OCI-LY1 (cell line): Measurements from ENCODE around the gene TRIP12.

Experiments
- H2AFZ ChIP-seq: fragments of 200-600 bp; sonication (generic), shearing (Covaris generic); 2 replicates; pipeline ENCODE4 v1.6.0; 2014; ENCODE audit warnings: antibody characterized with exemption, mild to moderate bottlenecking, low read length
- H3F3A ChIP-seq: fragments of 200-600 bp; sonication (generic), shearing (Covaris generic); 2 replicates; pipeline ENCODE4 v1.6.0; 2014; ENCODE audit warnings: mild to moderate bottlenecking, antibody characterized with exemption, low read length, moderate library complexity; ENCODE audit not compliant: insufficient read depth
- H3K27ac ChIP-seq: fragments of 200-600 bp; sonication (generic); 2 replicates; pipeline ENCODE4 v1.5.1; 2014; ENCODE audit warnings: low read length, mixed run types, mild to moderate bottlenecking, low read depth; ENCODE audit not compliant: poor library complexity, severe bottlenecking
- H3K27me3 ChIP-seq: fragments of 200-600 bp; sonication (generic); 2 replicates; pipeline ENCODE4 v1.6.0; 2014; ENCODE audit warnings: antibody characterized with exemption, mild to moderate bottlenecking, low read length, moderate library complexity; ENCODE audit not compliant: insufficient read depth
- H3K36me3 ChIP-seq: fragments of 200-600 bp; sonication (generic); 2 replicates; pipeline ENCODE4 v1.6.1; 2014; ENCODE audit warnings: mild to moderate bottlenecking, antibody characterized with exemption, low read length, moderate library complexity, mixed read lengths; ENCODE audit not compliant: insufficient read depth
- H3K4me1 ChIP-seq: fragments of 200-600 bp; sonication (generic); 2 replicates; pipeline ENCODE4 v1.5.1; 2014; ENCODE audit warnings: mild to moderate bottlenecking, low read length, moderate library complexity; ENCODE audit not compliant: insufficient read depth, severe bottlenecking
- H3K4me2 ChIP-seq: fragments of 200-600 bp; sonication (generic), shearing (Covaris generic); 2 replicates; pipeline ENCODE4 v1.6.1; 2014; ENCODE audit warnings: low read length
- H3K4me3 ChIP-seq: fragments of 200-600 bp; sonication (generic); 2 replicates; pipeline ENCODE4 v1.5.1; 2014; ENCODE audit warnings: low read length, low read depth, mild to moderate bottlenecking, mixed read lengths; ENCODE audit not compliant: poor library complexity, severe bottlenecking
- H3K79me2 ChIP-seq: fragments of 200-600 bp; shearing (Covaris generic); 2 replicates; pipeline ENCODE4 v1.6.1; 2016; ENCODE audit warnings: mixed run types, low read length, mixed read lengths; ENCODE audit not compliant: insufficient read depth
- H3K9ac ChIP-seq: fragments of 200-600 bp; sonication (generic), shearing (Covaris generic); 2 replicates; pipeline ENCODE4 v1.6.1; 2014; ENCODE audit warnings: mild to moderate bottlenecking, low read length, mixed read lengths
- H3K9me2 ChIP-seq: fragments of 200-600 bp; sonication (generic), shearing (Covaris generic); 2 replicates; pipeline ENCODE4 v1.6.1; 2014; ENCODE audit warnings: low read depth, mild to moderate bottlenecking, low read length, mixed read lengths
- H3K9me3 ChIP-seq: fragments of 200-600 bp; shearing (Covaris generic); 2 replicates; pipeline ENCODE4 v1.6.1; 2014; ENCODE audit warnings: low read length, mixed read lengths
- H4K20me1 ChIP-seq: fragments of 200-600 bp; sonication (generic), shearing (Covaris generic); 2 replicates; pipeline ENCODE4 v1.6.0; 2016; ENCODE audit warnings: mild to moderate bottlenecking, low read length; ENCODE audit not compliant: insufficient read depth
- CTCF ChIP-seq: fragments of 200-600 bp; sonication (generic), shearing (Covaris generic); IDR thresholded peaks from 2 replicates; pipeline ENCODE4 v1.5.1; 2017; ENCODE audit warnings: mild to moderate bottlenecking, antibody characterized with exemption, low read length, moderate library complexity, mixed read lengths
- EZH2 ChIP-seq: fragments of 200-600 bp; sonication (generic), shearing (Covaris generic); IDR thresholded peaks from 2 replicates; pipeline ENCODE4 v1.8.0; 2017; ENCODE audit warnings: borderline replicate concordance, mixed run types, mild to moderate bottlenecking, antibody characterized with exemption, low read length, moderate library complexity, mixed read lengths

Gene TRIP12

GRCh38 chr2:229858351-229858750, 63.5 kb downstream of the TRIP12 start:
- Histone ChIP-seq H3K4me2 (no peak overlapping the region), H3K27me3 (no peaks in the 10 kb centered on the region), H3K79me2 (peaks cover 10% of the 10 kb centered on the region), H3K27ac (no peak overlapping the region), H3K9me2 (no peaks in the 10 kb centered on the region), H3F3A (no peaks in the 10 kb centered on the region; the same call in 1 of the 2 replicates), H4K20me1 (0 out of 2 replicates have a peak, but pooled peaks cover 3% of the 10 kb centered on the region), H2AFZ (no peak overlapping the region), H3K36me3 (peaks cover 47% of the 10 kb centered on the region), H3K9ac (no peak overlapping the region), H3K4me3 (no peak overlapping the region), H3K9me3 (no peaks in the 10 kb centered on the region), H3K4me1 (no peaks in the 10 kb centered on the region)
- TF ChIP-seq EZH2, result no peak
- no peak for TF ChIP-seq CTCF

GRCh38 chr2:229857634-229858033, 64.2 kb downstream of the TRIP12 start:
- no peaks in the 10 kb centered on the region for H3K9me2 ChIP-seq
- H3K9me3 ChIP-seq, result no peaks in the 10 kb centered on the region
- H3K9ac ChIP-seq, result no peak overlapping the region
- H2AFZ ChIP-seq, result no peak overlapping the region
- TF ChIP-seq CTCF (no peak), EZH2 (no peak)
- no peaks in the 10 kb centered on the region; the same call in 1 of the 2 replicates for H3F3A ChIP-seq
- H3K4me1 ChIP-seq, result no peaks in the 10 kb centered on the region
- 0 out of 2 replicates have a peak, but pooled peaks cover 3% of the 10 kb centered on the region for H4K20me1 ChIP-seq
- no peak overlapping the region for H3K27ac ChIP-seq
- peaks cover 51% of the 10 kb centered on the region for H3K36me3 ChIP-seq
- H3K79me2 ChIP-seq, result peaks cover 8% of the 10 kb centered on the region
- no peaks in the 10 kb centered on the region for H3K27me3 ChIP-seq
- no peak overlapping the region for H3K4me3 ChIP-seq
- H3K4me2 ChIP-seq, result no peak overlapping the region

GRCh38 chr2:229856413-229856812, 65.4 kb downstream of the TRIP12 start:
- H2AFZ ChIP-seq, result no peak overlapping the region
- no peak overlapping the region for H3K9ac ChIP-seq
- no peaks in the 10 kb centered on the region for H3K27me3 ChIP-seq
- H3K9me2 ChIP-seq, result no peaks in the 10 kb centered on the region
- H3K36me3 ChIP-seq, result peaks cover 59% of the 10 kb centered on the region
- TF ChIP-seq EZH2 (no peak), CTCF (no peak)
- no peak overlapping the region for H3K4me2 ChIP-seq
- H3K9me3 ChIP-seq, result no peaks in the 10 kb centered on the region
- H3F3A ChIP-seq, result no peaks in the 10 kb centered on the region; the same call in 1 of the 2 replicates
- no peaks in the 10 kb centered on the region for H3K4me1 ChIP-seq
- 0 out of 2 replicates have a peak, but pooled peaks cover 3% of the 10 kb centered on the region for H4K20me1 ChIP-seq
- H3K79me2 ChIP-seq, result no peaks in the 10 kb centered on the region
- no peak overlapping the region for H3K4me3 ChIP-seq
- no peak overlapping the region for H3K27ac ChIP-seq
